Vagina (tissue), 2 donors: ENCODE data around the gene PRKAR2B. TPM values are rescaled to one million over a fixed set of nuclear protein-coding genes. Genes with fewer than 3 reads are reported as not detected.

Source experiments
- DNase-seq, 2 donors: peaks; one replicate each; pipeline ENCODE4 v3.0.0-alpha.2; 2017; ENCODE audit errors: extremely low spot score in 2 of 2
- H3K27ac ChIP-seq: fragments of 200-600 bp; sonication (generic); one replicate; pipeline ENCODE4 v1.5.1; 2019
- H3K27me3 ChIP-seq: fragments of 200-600 bp; sonication (generic); one replicate; pipeline ENCODE4 v1.5.1; 2019
- H3K36me3 ChIP-seq, 2 donors: fragments of 200-600 bp; sonication (generic); one replicate each; pipeline ENCODE4 v1.5.1; 2017 to 2019
- H3K4me1 ChIP-seq: fragments of 200-600 bp; sonication (generic); one replicate; pipeline ENCODE4 v1.5.1; 2019
- H3K4me3 ChIP-seq, 2 donors: fragments of 200-600 bp; sonication (generic); 1 replicate in 1 of 2; 2 replicates in 1 of 2; pipeline ENCODE4 v1.5.1; 2016 to 2019
- H3K9me3 ChIP-seq: fragments of 200-600 bp; sonication (generic); one replicate; pipeline ENCODE4 v1.5.1; 2019
- CTCF ChIP-seq, 3 experiments: fragments of 450-650 bp in 2 of 3; fragments of 200-600 bp in 1 of 3; sonication (generic) in 1 of 3; IDR thresholded peaks; one replicate each; pipeline ENCODE4 v1.5.1; 2017 to 2019; ENCODE audit warnings: antibody characterized with exemption in 3 of 3, mild to moderate bottlenecking in 2 of 3, moderate library complexity in 2 of 3
- POLR2A ChIP-seq, 2 donors: fragments of 450-650 bp; IDR thresholded peaks; one replicate each; pipeline ENCODE4 v1.6.1; 2017; ENCODE audit warnings: antibody characterized with exemption in 2 of 2, mild to moderate bottlenecking in 2 of 2, moderate library complexity in 2 of 2
- POLR2AphosphoS5 ChIP-seq, 2 donors: sonication (generic); formaldehyde crosslinking; IDR thresholded peaks; one replicate each; pipeline ENCODE4 v1.9.0; 2017; ENCODE audit warnings: antibody characterized with exemption in 2 of 2, mild to moderate bottlenecking in 2 of 2, low read depth in 1 of 2; ENCODE audit not compliant: insufficient read depth in 1 of 2
- intact Hi-C: fragments of 100-400 bp; cut with DNase I; formaldehyde crosslinking; loops from one replicate; pipeline ENCODE4 v1.15.1; 2023
- total RNA-seq: library from RNA; depleted of rRNA; stranded (reverse); fragments of >200 nt; gene quantifications from one replicate; pipeline ENCODE4 v1.2.3, GENCODE V29; 2016

PRKAR2B gene
- total RNA-seq, 1 donor from 2014 or later = 16.5 TPM

- no peaks in the 10 kb centered on the region for H3K9me3 ChIP-seq
- H3K4me1 ChIP-seq = peaks cover 18% of the 10 kb centered on the region
- peak overlapping the region; percentile 69 to 91 for H3K4me3 ChIP-seq
- intact Hi-C loops = no loop called here
- peak overlapping the region; percentile 72 for H3K27ac ChIP-seq
- no peaks in the 10 kb centered on the region for H3K27me3 ChIP-seq
- no peak for DNase-seq
- no peaks in the 10 kb centered on the region for H3K36me3 ChIP-seq
- TF ChIP-seq CTCF (IDR thresholded peaks at IDR 0.05) (no peak), POLR2A (IDR thresholded peaks at IDR 0.05) (no peak), POLR2AphosphoS5 (IDR thresholded peaks at IDR 0.05; ENCODE audit: insufficient read depth in 1 of 2, low read depth in 1 of 2) (no peak)
Measured at GRCh38 chr7:107045195-107045960, 873 bp downstream of the PRKAR2B start.

- Histone ChIP-seq H3K27me3 (no peaks in the 10 kb centered on the region), H3K9me3 (no peaks in the 10 kb centered on the region), H3K27ac (no peak overlapping the region), H3K4me3 (peak overlapping the region; percentile 69 to 91), H3K4me1 (peaks cover 18% of the 10 kb centered on the region), H3K36me3 (no peaks in the 10 kb centered on the region)
- TF ChIP-seq POLR2A (IDR thresholded peaks at IDR 0.05) (no peak), POLR2AphosphoS5 (IDR thresholded peaks at IDR 0.05; ENCODE audit: insufficient read depth in 1 of 2, low read depth in 1 of 2) (no peak), CTCF (IDR thresholded peaks at IDR 0.05) (no peak)
- intact Hi-C loops = no loop called here
- DNase-seq = no peak
Measured at GRCh38 chr7:107045980-107046379, 1.5 kb downstream of the PRKAR2B start.

GRCh38 chr7:107046491-107047259 lies 2.2 kb downstream of the PRKAR2B start:
- Histone ChIP-seq H3K27ac (no peak overlapping the region), H3K4me1 (peaks cover 18% of the 10 kb centered on the region), H3K27me3 (no peaks in the 10 kb centered on the region), H3K4me3 (no peak overlapping the region), H3K36me3 (no peaks in the 10 kb centered on the region), H3K9me3 (no peaks in the 10 kb centered on the region)
- TF ChIP-seq CTCF (IDR thresholded peaks at IDR 0.05) (no peak), POLR2AphosphoS5 (IDR thresholded peaks at IDR 0.05; ENCODE audit: insufficient read depth in 1 of 2, low read depth in 1 of 2) (no peak), POLR2A (IDR thresholded peaks at IDR 0.05) (no peak)
- no peak for DNase-seq
- intact Hi-C loops = no loop called here

- intact Hi-C loops = no loop called here
Measured at GRCh38 chr7:107047902-107048782, 3.6 kb downstream of the PRKAR2B start.

More at GRCh38 chr7:107047902-107048782, 3.6 kb downstream of the PRKAR2B start:
- Histone ChIP-seq H3K9me3 (no peaks in the 10 kb centered on the region), H3K27me3 (no peaks in the 10 kb centered on the region), H3K36me3 (no peaks in the 10 kb centered on the region), H3K27ac (no peak overlapping the region), H3K4me3 (no peak overlapping the region), H3K4me1 (peaks cover 18% of the 10 kb centered on the region)
- DNase-seq = no peak
- TF ChIP-seq CTCF (IDR thresholded peaks at IDR 0.05) (no peak), POLR2AphosphoS5 (IDR thresholded peaks at IDR 0.05; ENCODE audit: insufficient read depth in 1 of 2, low read depth in 1 of 2) (no peak), POLR2A (IDR thresholded peaks at IDR 0.05) (no peak)
